DND-41 (cell line): ENCODE results near the gene TMEFF2.

Experiments
- EZH2 ChIP-seq: IDR thresholded peaks from 3 replicates; pipeline ENCODE4 v1.6.1; 2012; ENCODE audit warnings: borderline replicate concordance, low read depth, mild to moderate bottlenecking, moderate library complexity, low read length, inconsistent platforms; ENCODE audit not compliant: severe bottlenecking
- TF ChIP-seq, protein P1 (sequence below): IDR thresholded peaks from 2 replicates; pipeline ENCODE4 v1.5.1; 2012; ENCODE audit warnings: borderline replicate concordance, low read length, moderate library complexity, mild to moderate bottlenecking; ENCODE audit not compliant: poor library complexity, severe bottlenecking; ENCODE audit errors: extremely low read depth

DNA sequence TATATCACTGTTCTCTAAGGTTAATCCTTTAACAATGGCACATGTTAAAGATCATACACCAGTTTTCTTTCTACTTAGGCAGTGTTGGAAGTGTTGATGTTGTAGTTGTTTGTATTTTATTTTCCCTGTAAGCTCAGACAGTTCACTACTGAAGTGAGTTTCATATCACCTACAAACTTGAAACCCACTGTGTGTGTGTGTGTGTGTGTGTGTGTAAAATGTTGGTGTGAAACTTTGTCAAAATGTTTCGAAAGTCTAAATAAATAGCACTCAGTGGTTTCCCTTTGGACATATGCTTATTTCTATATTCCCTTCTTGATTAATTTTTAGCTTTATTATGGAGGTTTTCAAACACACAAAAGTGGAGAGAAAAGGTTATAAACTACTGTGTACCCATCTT lies 268.1 kb downstream of the TMEFF2 start:
- TF ChIP-seq, protein P1, sequence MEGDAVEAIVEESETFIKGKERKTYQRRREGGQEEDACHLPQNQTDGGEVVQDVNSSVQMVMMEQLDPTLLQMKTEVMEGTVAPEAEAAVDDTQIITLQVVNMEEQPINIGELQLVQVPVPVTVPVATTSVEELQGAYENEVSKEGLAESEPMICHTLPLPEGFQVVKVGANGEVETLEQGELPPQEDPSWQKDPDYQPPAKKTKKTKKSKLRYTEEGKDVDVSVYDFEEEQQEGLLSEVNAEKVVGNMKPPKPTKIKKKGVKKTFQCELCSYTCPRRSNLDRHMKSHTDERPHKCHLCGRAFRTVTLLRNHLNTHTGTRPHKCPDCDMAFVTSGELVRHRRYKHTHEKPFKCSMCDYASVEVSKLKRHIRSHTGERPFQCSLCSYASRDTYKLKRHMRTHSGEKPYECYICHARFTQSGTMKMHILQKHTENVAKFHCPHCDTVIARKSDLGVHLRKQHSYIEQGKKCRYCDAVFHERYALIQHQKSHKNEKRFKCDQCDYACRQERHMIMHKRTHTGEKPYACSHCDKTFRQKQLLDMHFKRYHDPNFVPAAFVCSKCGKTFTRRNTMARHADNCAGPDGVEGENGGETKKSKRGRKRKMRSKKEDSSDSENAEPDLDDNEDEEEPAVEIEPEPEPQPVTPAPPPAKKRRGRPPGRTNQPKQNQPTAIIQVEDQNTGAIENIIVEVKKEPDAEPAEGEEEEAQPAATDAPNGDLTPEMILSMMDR = no peak
- TF ChIP-seq EZH2 = no peak
